ENCODE measurements around the gene MBD4. TPM values are rescaled to one million over a fixed set of nuclear protein-coding genes. Genes with fewer than 3 reads are reported as not detected.
A peak's percentile ranks its signal among the peaks of the same experiment; 100 is the strongest.
"Not testable (repeated sequence)": the region's sequence is repeated elsewhere in the genome, so short reads cannot be mapped to it uniquely, and the experiment has no call there.

Gene MBD4
- total and polyA plus RNA-seq, 2 experiments from 2014 or later: 33.9 to 59.3 TPM

DNA sequence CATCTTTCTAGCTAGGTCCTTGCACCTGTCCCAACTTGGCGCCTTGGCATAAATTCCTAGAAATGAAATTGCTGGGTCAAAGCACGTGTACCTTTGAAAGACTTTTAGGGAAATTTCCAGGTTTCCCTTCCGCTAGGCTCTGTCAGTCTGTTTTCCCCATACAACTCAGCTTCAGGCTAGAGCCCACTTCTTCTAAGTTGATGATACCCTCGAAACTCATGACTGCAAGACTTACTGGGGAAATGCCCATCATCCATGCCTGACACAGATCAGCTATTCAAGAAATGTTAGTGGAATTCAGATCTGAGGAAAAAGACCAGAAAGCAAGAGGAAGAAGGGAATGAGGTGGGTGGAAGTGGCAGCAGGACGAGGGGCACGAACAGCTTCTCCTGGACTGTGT is 45.4 kb upstream of the MBD4 start:
- H3K9me3 Mint-ChIP-seq; H3F3A ChIP-seq (replicated peaks; ENCODE audit: low read depth); H3K27me3 ChIP-seq (ENCODE audit: insufficient read depth); H3K9me2 ChIP-seq (ENCODE audit: insufficient read depth); H3K27ac Mint-ChIP-seq; H2AFZ ChIP-seq; H3K36me3 ChIP-seq (ENCODE audit: insufficient read depth); DNase-seq (ENCODE audit: low spot score); H3K27me3 Mint-ChIP-seq (ENCODE audit: insufficient read depth, low read depth, poor library complexity); H3K36me3 Mint-ChIP-seq (ENCODE audit: low read depth); H3K27ac ChIP-seq (ENCODE audit: low read depth); H3K4me2 ChIP-seq; H3K79me2 ChIP-seq (replicated peaks; ENCODE audit: insufficient read depth); H3K4me3 ChIP-seq; ATAC-seq; H3K4me3 Mint-ChIP-seq; H4K20me1 ChIP-seq (replicated peaks; ENCODE audit: insufficient read depth): not testable (repeated sequence)
- peaks cover 58% of the 10 kb centered on the region for H3K4me1 Mint-ChIP-seq
- H3K4me1 ChIP-seq (ENCODE audit: insufficient read depth): peaks cover 14% of the 10 kb centered on the region

DNA sequence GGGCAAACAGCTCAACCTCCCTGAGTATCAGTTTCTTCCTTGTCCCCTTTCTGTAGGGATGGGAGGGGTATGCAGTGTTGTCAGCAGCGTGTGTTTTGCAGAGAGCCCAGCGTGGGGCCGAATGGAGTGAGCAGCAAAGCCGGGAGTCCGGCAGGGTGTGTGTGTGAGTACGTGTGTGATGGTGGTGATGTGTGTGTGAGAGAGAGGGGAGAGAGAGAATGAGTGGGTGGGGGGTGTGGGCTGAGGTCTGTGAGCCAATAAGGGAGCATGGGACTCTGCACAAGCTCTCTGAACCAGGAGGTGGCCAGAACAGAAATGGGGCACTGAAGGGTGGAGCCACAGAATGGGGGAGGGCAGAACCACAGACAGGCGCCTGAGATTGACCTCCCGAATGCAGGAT is 44.1 kb upstream of the MBD4 start:
- H3F3A ChIP-seq (replicated peaks; ENCODE audit: low read depth): no peaks in the 10 kb centered on the region
- Mint-ChIP-seq H3K27ac (no peak overlapping the region), H3K36me3 (ENCODE audit: low read depth) (peaks cover 13% of the 10 kb centered on the region; the same call in 2 of the 3 replicates), H3K27me3 (ENCODE audit: insufficient read depth, low read depth, poor library complexity) (peaks cover 11% of the 10 kb centered on the region), H3K4me3 (no peak overlapping the region), H3K9me3 (no peaks in the 10 kb centered on the region), H3K4me1 (peaks cover 58% of the 10 kb centered on the region)
- DNase-seq (ENCODE audit: low spot score): no peak
- no peaks in the 10 kb centered on the region for H3K79me2 ChIP-seq (replicated peaks; ENCODE audit: insufficient read depth)
- no peak overlapping the region for H3K27ac ChIP-seq (ENCODE audit: low read depth)
- TF ChIP-seq JUNB (IDR thresholded peaks at IDR 0.05; ENCODE audit: unreplicated experiment) (no peak), ZNF114 (CRISPR knock-in tag; IDR thresholded peaks at IDR 0.05) (no peak), EZH2phosphoT487 (IDR thresholded peaks at IDR 0.05; ENCODE audit: unreplicated experiment) (no peak), CREB1 (CRISPR knock-in tag; IDR thresholded peaks at IDR 0.05; ENCODE audit: low read depth) (no peak)
- no peaks in the 10 kb centered on the region for H3K9me2 ChIP-seq (ENCODE audit: insufficient read depth)
- no peak overlapping the region for H3K4me2 ChIP-seq
- H3K4me1 ChIP-seq (ENCODE audit: insufficient read depth): peaks cover 14% of the 10 kb centered on the region
- no peak overlapping the region for H2AFZ ChIP-seq
- H3K36me3 ChIP-seq (ENCODE audit: insufficient read depth): peaks cover 3% of the 10 kb centered on the region; the same call in 1 of the 2 replicates
- H4K20me1 ChIP-seq (replicated peaks; ENCODE audit: insufficient read depth): no peaks in the 10 kb centered on the region
- ATAC-seq: peak; percentile 5; the same call in 1 of the 3 replicates
- no peaks in the 10 kb centered on the region for H3K27me3 ChIP-seq (ENCODE audit: insufficient read depth)
- no peak overlapping the region for H3K4me3 ChIP-seq

DNA sequence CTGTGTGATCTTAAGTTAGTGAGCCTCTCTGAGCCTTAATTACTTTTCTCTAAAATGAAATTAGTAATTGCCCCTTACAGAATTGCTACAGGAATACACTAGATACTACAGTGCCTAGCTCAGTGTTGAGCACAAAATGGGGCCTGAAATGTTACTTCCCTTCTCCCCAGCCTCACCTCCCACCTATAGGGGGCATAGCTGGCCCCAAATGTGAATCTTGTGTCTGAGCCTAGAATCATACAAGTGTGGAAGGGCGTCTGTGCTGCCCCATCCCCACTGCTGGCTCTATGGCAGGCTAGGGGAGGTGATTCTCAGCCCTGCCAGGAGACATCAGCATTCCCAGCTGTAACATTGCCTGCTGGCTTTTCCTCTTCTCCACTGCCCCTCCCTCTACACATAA is 43.0 kb upstream of the MBD4 start:
- Histone ChIP-seq H3K36me3 (ENCODE audit: insufficient read depth) (peaks cover 3% of the 10 kb centered on the region; the same call in 1 of the 2 replicates), H3K79me2 (replicated peaks; ENCODE audit: insufficient read depth) (no peaks in the 10 kb centered on the region), H3K27me3 (ENCODE audit: insufficient read depth) (no peaks in the 10 kb centered on the region), H3F3A (replicated peaks; ENCODE audit: low read depth) (no peaks in the 10 kb centered on the region), H3K9me2 (ENCODE audit: insufficient read depth) (no peaks in the 10 kb centered on the region), H3K27ac (ENCODE audit: low read depth) (no peak overlapping the region), H3K4me2 (no peak overlapping the region), H4K20me1 (replicated peaks; ENCODE audit: insufficient read depth) (no peaks in the 10 kb centered on the region), H3K4me3 (no peak overlapping the region), H2AFZ (no peak overlapping the region), H3K4me1 (ENCODE audit: insufficient read depth) (peaks cover 14% of the 10 kb centered on the region)
- peaks cover 17% of the 10 kb centered on the region; the same call in 2 of the 3 replicates for H3K36me3 Mint-ChIP-seq (ENCODE audit: low read depth)
- peaks cover 7% of the 10 kb centered on the region for H3K27me3 Mint-ChIP-seq (ENCODE audit: insufficient read depth, low read depth, poor library complexity)
- H3K4me3 Mint-ChIP-seq: no peak overlapping the region
- H3K4me1 Mint-ChIP-seq: peaks cover 53% of the 10 kb centered on the region
- ATAC-seq (peak; percentile 70), DNase-seq (ENCODE audit: low spot score) (peak; percentile 67)
- no peaks in the 10 kb centered on the region for H3K9me3 Mint-ChIP-seq
- H3K27ac Mint-ChIP-seq: peak overlapping the region; percentile 57; the same call in 1 of the 2 replicates
- TF ChIP-seq, protein P1, sequence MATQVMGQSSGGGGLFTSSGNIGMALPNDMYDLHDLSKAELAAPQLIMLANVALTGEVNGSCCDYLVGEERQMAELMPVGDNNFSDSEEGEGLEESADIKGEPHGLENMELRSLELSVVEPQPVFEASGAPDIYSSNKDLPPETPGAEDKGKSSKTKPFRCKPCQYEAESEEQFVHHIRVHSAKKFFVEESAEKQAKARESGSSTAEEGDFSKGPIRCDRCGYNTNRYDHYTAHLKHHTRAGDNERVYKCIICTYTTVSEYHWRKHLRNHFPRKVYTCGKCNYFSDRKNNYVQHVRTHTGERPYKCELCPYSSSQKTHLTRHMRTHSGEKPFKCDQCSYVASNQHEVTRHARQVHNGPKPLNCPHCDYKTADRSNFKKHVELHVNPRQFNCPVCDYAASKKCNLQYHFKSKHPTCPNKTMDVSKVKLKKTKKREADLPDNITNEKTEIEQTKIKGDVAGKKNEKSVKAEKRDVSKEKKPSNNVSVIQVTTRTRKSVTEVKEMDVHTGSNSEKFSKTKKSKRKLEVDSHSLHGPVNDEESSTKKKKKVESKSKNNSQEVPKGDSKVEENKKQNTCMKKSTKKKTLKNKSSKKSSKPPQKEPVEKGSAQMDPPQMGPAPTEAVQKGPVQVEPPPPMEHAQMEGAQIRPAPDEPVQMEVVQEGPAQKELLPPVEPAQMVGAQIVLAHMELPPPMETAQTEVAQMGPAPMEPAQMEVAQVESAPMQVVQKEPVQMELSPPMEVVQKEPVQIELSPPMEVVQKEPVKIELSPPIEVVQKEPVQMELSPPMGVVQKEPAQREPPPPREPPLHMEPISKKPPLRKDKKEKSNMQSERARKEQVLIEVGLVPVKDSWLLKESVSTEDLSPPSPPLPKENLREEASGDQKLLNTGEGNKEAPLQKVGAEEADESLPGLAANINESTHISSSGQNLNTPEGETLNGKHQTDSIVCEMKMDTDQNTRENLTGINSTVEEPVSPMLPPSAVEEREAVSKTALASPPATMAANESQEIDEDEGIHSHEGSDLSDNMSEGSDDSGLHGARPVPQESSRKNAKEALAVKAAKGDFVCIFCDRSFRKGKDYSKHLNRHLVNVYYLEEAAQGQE (IDR thresholded peaks at IDR 0.05; ENCODE audit: unreplicated experiment): no peak
- no peak for TF ChIP-seq CREB1 (CRISPR knock-in tag; IDR thresholded peaks at IDR 0.05; ENCODE audit: low read depth)
- no peak for TF ChIP-seq EZH2phosphoT487 (IDR thresholded peaks at IDR 0.05; ENCODE audit: unreplicated experiment)
- TF ChIP-seq JUNB (IDR thresholded peaks at IDR 0.05; ENCODE audit: unreplicated experiment): no peak
- TF ChIP-seq, protein P2, sequence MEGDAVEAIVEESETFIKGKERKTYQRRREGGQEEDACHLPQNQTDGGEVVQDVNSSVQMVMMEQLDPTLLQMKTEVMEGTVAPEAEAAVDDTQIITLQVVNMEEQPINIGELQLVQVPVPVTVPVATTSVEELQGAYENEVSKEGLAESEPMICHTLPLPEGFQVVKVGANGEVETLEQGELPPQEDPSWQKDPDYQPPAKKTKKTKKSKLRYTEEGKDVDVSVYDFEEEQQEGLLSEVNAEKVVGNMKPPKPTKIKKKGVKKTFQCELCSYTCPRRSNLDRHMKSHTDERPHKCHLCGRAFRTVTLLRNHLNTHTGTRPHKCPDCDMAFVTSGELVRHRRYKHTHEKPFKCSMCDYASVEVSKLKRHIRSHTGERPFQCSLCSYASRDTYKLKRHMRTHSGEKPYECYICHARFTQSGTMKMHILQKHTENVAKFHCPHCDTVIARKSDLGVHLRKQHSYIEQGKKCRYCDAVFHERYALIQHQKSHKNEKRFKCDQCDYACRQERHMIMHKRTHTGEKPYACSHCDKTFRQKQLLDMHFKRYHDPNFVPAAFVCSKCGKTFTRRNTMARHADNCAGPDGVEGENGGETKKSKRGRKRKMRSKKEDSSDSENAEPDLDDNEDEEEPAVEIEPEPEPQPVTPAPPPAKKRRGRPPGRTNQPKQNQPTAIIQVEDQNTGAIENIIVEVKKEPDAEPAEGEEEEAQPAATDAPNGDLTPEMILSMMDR (conservative IDR thresholded peaks at IDR 0.05; ENCODE audit: low read depth in 2 of 2): peak; percentile 44 to 72
- TF ChIP-seq, protein P3, sequence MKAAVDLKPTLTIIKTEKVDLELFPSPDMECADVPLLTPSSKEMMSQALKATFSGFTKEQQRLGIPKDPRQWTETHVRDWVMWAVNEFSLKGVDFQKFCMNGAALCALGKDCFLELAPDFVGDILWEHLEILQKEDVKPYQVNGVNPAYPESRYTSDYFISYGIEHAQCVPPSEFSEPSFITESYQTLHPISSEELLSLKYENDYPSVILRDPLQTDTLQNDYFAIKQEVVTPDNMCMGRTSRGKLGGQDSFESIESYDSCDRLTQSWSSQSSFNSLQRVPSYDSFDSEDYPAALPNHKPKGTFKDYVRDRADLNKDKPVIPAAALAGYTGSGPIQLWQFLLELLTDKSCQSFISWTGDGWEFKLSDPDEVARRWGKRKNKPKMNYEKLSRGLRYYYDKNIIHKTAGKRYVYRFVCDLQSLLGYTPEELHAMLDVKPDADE (IDR thresholded peaks at IDR 0.05): no peak
